ENCODE data around the gene IQSEC1. TPM values are rescaled to one million over a fixed set of nuclear protein-coding genes. Genes with fewer than 3 reads are reported as not detected.

The IQSEC1 gene
- total RNA-seq, 1 experiment from 2014 or later = 13.0 TPM

GRCh38 chr3:12973827-12974226 is 99.4 kb downstream of the IQSEC1 start:
- ChIA-PET POLR2A (ENCODE audit: low non-redundant PET) (no interaction called here), CTCF (no interaction called here)
- intact Hi-C loops (cut with micrococcal nuclease; ENCODE audit: unreplicated experiment) = no loop called here
- H3K9me3 ChIP-seq (ENCODE audit: low read depth, low read length, poor library complexity, severe bottlenecking) = no peaks in the 10 kb centered on the region
- H3K4me1 ChIP-seq (ENCODE audit: insufficient read depth, low read length, poor library complexity, severe bottlenecking) = no peaks in the 10 kb centered on the region
- TF ChIP-seq CTCF (conservative IDR thresholded peaks at IDR 0.05; ENCODE audit: low read depth, low read length) (no peak), EZH2 (IDR thresholded peaks at IDR 0.05; ENCODE audit: borderline replicate concordance, low read depth, low read length, poor library complexity, severe bottlenecking) (no peak)
- no peaks in the 10 kb centered on the region for H3K27me3 ChIP-seq (replicated peaks; ENCODE audit: insufficient read depth, low read depth, low read length, poor library complexity)
- no peak overlapping the region for H3K4me3 ChIP-seq (ENCODE audit: low read depth, low read length, poor library complexity, severe bottlenecking)
- BruUV-seq (replicated peaks) = no TSS peak
- DNase-seq (ENCODE audit: low spot score) = no peak
- H3K27ac ChIP-seq (ENCODE audit: low read depth, low read length, poor library complexity, severe bottlenecking) = no peak overlapping the region
- H3K36me3 ChIP-seq (ENCODE audit: insufficient read depth, low read length, poor library complexity, severe bottlenecking) = no peaks in the 10 kb centered on the region

GRCh38 chr3:12972781-12973702 is 100.2 kb downstream of the IQSEC1 start:
- ChIA-PET CTCF (no interaction called here), POLR2A (ENCODE audit: low non-redundant PET) (no interaction called here)
- H3K27ac ChIP-seq (ENCODE audit: low read depth, low read length, poor library complexity, severe bottlenecking) = no peak overlapping the region
- DNase-seq (ENCODE audit: low spot score) = no peak
- intact Hi-C loops (cut with micrococcal nuclease; ENCODE audit: unreplicated experiment) = no loop called here
- no peaks in the 10 kb centered on the region for H3K9me3 ChIP-seq (ENCODE audit: low read depth, low read length, poor library complexity, severe bottlenecking)
- TF ChIP-seq CTCF (conservative IDR thresholded peaks at IDR 0.05; ENCODE audit: low read depth, low read length) (no peak), EZH2 (IDR thresholded peaks at IDR 0.05; ENCODE audit: borderline replicate concordance, low read depth, low read length, poor library complexity, severe bottlenecking) (no peak)
- BruUV-seq (replicated peaks) = no TSS peak
- no peaks in the 10 kb centered on the region for H3K36me3 ChIP-seq (ENCODE audit: insufficient read depth, low read length, poor library complexity, severe bottlenecking)
- peaks cover 3% of the 10 kb centered on the region for H3K4me1 ChIP-seq (ENCODE audit: insufficient read depth, low read length, poor library complexity, severe bottlenecking)
- no peaks in the 10 kb centered on the region for H3K27me3 ChIP-seq (replicated peaks; ENCODE audit: insufficient read depth, low read depth, low read length, poor library complexity)
- no peak overlapping the region for H3K4me3 ChIP-seq (ENCODE audit: low read depth, low read length, poor library complexity, severe bottlenecking)

DNA sequence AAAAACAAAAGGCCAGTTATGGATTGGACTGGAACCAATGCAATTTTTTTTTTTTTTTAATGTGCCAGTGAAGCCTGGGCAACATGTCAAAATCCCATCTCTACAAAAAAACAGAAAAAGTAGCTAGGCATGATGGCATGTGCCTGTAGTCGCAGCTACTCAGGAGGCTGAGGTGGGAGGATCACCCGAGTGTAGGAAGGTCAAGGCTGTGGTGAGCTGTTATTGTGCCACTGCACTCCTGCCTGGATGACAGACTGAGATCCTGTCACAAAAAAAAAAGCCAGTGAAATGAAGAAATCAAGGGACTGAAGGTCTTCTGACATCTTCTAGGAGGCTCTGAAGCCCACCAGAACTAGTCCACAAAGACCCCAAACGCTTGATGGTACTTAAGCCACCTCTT is 101.2 kb downstream of the IQSEC1 start:
- ChIA-PET POLR2A (ENCODE audit: low non-redundant PET) (no interaction called here), CTCF (no interaction called here)
- DNase-seq (ENCODE audit: low spot score) = no peak
- H3K4me1 ChIP-seq (ENCODE audit: insufficient read depth, low read length, poor library complexity, severe bottlenecking) = peaks cover 6% of the 10 kb centered on the region
- no peak overlapping the region for H3K4me3 ChIP-seq (ENCODE audit: low read depth, low read length, poor library complexity, severe bottlenecking)
- H3K9me3 ChIP-seq (ENCODE audit: low read depth, low read length, poor library complexity, severe bottlenecking) = no peaks in the 10 kb centered on the region
- H3K27ac ChIP-seq (ENCODE audit: low read depth, low read length, poor library complexity, severe bottlenecking) = no peak overlapping the region
- intact Hi-C loops (cut with micrococcal nuclease; ENCODE audit: unreplicated experiment) = no loop called here
- H3K27me3 ChIP-seq (replicated peaks; ENCODE audit: insufficient read depth, low read depth, low read length, poor library complexity) = no peaks in the 10 kb centered on the region
- TF ChIP-seq EZH2 (IDR thresholded peaks at IDR 0.05; ENCODE audit: borderline replicate concordance, low read depth, low read length, poor library complexity, severe bottlenecking) = no peak
- TF ChIP-seq CTCF (conservative IDR thresholded peaks at IDR 0.05; ENCODE audit: low read depth, low read length) = no peak
- no peaks in the 10 kb centered on the region for H3K36me3 ChIP-seq (ENCODE audit: insufficient read depth, low read length, poor library complexity, severe bottlenecking)
- no TSS peak for BruUV-seq (replicated peaks)

Measured in A673 (cell line).